ENCODE measurements around the gene ZFP28. TPM values are rescaled to one million over a fixed set of nuclear protein-coding genes. Genes with fewer than 3 reads are reported as not detected.

The ZFP28 gene
- total RNA-seq: 10.7 TPM

DNA sequence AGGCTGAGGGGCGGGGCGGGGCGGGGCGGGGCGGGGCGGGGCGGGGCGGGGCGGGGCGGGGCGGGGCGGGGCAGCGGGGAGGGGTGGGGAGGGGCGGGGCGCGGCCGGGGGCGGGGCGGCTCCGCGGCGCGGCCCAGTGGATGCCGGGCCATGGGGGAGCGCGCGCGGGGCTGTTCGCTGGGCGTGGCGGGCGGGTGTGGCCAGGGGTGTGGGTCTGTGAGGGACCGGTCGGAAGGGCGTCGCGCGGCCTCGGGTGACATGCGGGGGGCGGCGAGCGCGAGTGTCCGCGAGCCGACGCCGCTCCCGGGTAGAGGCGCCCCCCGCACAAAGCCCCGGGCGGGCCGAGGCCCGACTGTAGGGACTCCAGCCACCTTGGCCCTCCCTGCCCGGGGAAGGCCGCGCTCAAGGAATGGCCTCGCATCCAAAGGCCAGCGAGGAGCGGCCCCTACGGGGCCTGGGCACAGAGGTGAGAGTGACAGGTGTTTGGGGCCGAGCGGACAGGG lies at the start of gene ZFP28:
TSS of gene ZFP28 (plus strand) at position 188 of the 503 bp plus-strand sequence. CDS start at position 259, 71 bp downstream.
- peak; percentile 83 for DNase-seq (ENCODE audit: low spot score)

DNA sequence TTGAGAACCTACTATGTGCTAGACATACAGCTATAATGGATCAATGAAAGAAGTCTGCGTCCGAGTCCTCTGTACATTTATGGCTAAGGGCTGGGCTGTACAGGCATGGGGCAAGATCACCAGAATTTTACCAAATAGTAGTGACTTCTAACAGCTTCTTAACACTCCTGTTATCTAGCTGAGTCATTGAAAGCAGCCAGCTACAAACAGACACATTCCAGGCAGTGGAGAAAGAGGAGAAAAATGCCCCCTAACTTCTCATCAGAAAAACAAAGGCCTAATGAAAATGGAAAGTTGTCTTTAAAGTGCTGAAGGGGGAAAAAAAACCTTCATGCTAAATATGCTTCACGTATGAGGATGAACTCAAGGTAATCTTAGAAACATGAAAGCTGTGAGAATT lies 47.3 kb upstream of the ZFP28 start:
- DNase-seq (ENCODE audit: low spot score): no peak

DNA sequence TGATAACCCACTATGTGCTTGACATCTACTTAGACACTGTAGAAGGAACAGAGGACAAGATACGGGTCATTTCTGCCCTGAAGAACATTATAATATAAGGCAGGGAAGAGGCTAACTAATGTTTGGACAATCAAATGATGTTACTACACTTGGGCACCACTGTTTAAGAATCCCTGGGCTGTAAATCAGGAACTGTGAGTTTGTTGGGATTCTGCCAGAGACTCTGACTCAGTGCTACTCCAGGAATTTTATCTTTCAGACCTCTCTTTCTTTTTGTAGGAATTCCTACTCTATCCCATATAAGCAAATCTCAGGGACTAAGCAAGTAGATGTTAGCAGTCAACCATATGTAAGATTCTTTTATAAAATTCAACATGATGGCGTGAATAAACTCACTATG lies 34.2 kb upstream of the ZFP28 start:
- DNase-seq (ENCODE audit: low spot score): no peak

DNA sequence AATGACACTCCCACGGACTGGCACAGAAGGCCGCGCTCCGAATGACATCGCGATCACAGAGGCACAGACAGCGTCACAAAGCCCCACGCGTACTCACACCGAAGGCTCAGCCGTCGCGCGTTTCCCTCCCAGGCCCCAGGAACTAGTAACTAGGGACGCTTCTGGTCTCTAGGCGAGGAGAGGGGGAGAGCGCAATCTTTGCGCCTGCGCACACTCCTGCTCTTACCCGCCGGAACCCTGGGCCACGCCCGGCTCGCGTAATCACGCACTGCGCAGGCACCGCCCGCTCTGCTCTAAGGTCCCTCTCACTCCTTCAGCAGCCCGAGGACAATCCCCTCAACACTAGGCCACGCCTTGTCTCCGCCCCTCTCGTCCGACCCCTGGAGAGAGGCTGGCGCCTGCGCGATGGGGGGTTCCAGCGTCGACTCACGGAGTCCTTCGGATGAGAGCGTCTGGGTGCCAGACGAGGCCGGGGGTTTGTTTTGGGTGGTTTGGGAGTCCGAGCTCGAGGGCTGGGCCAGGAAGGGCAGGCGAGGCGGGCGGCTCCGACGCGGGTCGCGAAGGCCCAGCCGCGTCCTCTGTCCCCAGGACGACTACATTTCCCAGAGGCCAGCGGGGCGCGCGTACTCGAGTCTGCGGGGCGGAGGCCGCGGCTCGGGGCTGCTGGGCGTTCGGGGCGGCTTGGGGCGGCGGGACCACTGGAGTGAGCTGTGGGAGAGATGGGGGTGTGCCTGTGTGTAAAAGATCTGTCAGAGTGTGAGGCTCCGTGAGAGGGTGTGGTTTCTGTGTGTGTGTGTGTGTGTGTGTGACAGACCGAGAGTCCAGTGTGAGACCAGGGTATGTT lies 31.1 kb upstream of the ZFP28 start, which contains the start of gene ZNF471:
TSS of gene ZNF471 (plus strand) at position 410 of the 844 bp plus-strand sequence. CDS start 3,717 bp downstream, outside the sequence.
- peak; percentile 98 for DNase-seq (ENCODE audit: low spot score)

DNA sequence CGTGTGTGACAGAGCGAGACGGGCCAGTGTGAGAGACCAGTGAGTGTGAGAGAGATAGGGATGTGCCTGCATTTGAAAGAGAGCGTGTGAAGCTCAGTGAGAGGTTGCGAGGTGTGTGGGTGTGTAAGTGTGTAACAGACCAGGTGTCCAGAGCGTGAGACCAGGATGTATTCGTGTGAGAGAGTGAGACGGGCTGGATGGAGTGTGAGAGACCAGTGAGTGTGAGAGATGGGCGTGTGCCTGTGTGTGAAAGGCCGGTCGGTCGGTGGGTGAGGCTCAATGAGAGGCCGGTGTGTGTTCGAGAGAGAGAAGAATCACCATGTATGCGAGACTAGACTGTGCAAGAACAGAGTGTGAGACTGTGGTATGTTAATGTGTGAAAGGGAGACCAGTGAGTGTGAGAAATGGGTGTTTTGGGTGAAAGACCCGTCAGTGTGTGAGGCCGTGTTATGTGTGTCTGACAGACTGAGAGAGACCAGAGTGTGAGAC lies 30.4 kb upstream of the ZFP28 start:
- DNase-seq (ENCODE audit: low spot score): peak; percentile 42

DNA sequence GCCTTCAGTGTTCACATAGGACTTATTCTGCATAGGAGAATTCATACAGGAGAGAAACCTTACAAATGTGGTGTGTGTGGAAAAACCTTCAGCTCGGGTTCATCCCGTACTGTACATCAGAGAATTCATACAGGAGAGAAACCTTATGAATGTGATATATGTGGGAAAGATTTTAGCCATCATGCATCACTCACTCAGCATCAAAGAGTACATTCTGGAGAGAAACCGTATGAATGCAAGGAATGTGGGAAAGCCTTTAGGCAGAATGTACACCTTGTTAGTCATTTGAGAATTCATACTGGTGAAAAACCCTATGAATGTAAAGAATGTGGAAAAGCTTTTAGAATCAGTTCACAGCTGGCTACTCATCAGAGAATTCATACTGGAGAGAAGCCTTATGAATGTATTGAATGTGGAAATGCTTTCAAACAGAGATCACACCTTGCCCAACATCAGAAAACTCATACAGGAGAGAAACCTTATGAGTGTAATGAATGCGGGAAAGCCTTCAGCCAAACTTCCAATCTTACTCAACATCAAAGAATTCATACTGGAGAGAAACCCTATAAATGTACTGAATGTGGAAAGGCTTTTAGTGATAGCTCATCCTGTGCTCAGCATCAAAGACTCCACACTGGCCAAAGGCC lies 13.4 kb upstream of the ZFP28 start:
- no peak for DNase-seq (ENCODE audit: low spot score)

DNA sequence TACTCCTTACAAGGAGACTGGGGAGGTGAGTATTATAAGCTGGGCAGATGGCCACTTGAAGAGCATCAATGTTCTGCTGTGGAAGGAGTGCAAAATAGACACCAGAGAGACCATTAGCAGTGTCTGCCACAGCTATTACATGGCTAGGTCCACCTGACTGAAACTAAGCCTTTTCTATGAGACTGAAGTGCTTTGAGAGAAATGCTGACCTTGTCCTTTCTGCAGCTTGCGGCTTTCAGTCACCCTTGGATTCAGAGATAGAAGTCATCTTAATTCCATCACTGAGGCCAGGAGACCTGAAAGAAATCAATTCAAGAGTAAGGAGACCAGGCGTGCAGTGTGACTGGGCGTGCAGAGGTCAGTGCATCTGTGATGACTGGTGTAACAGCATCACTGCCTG lies 1.3 kb upstream of the ZFP28 start:
- DNase-seq (ENCODE audit: low spot score): no peak

DNA sequence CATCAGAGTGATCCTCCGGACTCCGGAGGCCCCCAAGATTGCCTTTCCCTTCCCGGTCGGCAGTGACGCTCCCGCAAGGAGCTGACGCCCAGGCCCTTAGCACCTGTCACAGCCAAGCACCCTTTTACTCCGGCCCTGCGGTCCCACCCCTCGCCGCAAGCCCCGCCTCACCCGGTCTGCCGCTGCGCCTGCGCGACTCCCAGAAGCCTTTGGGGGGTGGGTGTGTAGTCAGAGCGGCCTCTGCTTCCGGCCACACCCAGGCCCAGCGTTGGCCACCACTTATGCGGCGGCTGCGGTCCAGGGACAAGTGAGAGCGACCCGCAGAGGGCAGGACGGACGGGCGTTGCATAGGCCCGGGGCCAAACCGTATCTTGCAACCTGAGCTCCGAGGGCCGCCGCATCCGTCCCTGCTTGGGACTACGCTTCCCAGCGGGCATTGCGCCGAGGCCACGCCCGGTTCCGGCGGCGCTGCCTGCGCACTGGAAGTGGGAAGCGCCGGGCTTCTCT lies 441 bp upstream of the ZFP28 start:
- peak; percentile 93 for DNase-seq (ENCODE audit: low spot score)

DNA sequence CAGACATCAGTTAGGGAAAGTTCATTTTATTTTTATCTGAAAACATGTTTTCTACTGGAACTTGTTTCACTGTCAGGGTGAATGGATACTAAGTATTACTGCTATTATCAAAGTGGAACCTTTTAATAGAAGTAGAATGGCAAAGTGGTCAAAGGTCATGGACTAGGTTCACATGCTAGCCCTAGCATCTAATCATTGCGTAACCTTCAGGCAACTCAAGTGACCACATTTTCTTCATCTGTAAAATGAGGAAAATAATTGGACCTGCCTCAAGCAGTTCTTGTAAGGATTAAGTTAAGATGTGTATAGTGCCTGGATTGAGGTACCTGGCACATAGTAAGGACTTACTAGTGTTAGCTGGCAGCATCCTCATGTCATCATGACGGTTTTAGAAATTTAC lies 5.0 kb downstream of the ZFP28 start:
- no peak for DNase-seq (ENCODE audit: low spot score)

DNA sequence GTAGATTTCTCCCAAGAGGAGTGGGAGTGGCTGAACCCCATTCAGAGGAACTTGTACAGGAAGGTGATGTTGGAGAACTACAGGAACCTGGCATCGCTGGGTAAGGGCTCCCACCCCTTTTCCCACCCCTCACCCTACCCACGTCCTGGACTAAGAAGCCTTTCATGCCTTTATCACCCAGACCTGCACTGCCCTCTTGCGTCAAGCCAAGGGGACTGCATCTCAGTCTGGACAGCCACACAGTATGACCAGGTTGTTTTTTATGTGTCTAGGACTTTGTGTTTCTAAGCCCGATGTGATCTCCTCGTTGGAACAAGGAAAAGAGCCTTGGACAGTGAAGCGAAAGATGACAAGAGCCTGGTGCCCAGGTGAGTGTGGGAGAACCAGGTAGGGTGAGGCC lies 8.8 kb downstream of the ZFP28 start:
- no peak for DNase-seq (ENCODE audit: low spot score)

DNA sequence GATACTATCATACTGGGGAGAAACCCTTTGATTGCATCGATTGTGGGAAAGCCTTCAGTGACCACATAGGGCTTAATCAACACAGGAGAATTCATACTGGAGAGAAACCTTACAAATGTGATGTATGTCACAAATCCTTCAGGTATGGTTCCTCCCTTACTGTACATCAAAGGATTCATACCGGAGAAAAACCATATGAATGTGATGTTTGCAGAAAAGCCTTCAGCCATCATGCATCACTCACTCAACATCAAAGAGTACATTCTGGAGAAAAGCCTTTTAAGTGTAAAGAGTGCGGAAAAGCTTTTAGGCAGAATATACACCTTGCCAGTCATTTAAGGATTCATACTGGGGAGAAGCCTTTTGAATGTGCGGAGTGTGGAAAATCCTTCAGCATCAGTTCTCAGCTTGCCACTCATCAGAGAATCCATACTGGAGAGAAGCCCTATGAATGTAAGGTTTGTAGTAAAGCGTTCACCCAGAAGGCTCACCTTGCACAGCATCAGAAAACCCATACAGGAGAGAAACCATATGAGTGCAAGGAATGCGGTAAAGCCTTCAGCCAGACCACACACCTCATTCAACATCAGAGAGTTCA lies 15.6 kb downstream of the ZFP28 start:
- no peak for DNase-seq (ENCODE audit: low spot score)

DNA sequence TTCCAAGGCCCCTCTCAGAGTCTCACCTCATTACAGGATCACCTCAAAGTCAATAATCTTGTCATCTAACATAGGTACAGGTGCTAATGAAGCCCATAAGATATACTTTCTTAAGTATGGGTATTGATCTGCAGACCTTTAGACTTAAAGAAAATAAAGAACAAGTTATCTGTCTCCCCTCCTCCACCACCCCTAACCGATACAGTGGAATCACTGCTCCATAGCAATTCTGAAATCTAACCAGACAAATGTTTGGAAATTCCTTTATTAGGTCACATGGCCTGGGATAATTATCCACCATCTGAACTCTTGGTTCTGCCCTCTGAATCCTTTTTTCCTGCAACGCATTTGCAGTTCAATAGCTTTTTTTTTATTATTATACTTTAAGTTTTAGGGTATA lies 24.0 kb downstream of the ZFP28 start:
- no peak for DNase-seq (ENCODE audit: low spot score)

DNA sequence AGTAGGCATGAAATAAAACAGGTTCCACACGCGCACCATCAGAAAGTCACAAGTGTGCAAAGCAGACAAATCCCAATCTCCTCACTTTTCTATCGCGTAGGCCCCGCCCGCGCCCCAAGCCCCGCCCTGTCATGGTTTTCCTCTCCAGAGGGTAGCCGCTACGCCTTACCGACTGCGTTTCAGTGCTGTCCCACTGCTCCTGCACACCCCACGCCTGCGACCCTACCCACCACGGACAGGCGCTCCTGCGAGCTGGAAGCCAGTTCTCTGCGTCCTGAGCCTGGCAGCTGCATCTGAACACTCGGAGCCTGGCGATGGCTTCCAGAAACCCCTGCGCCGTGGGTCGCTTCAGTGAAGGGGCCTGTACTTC lies 28.1 kb downstream of the ZFP28 start:
- peak; percentile 58 for DNase-seq (ENCODE audit: low spot score)

DNA sequence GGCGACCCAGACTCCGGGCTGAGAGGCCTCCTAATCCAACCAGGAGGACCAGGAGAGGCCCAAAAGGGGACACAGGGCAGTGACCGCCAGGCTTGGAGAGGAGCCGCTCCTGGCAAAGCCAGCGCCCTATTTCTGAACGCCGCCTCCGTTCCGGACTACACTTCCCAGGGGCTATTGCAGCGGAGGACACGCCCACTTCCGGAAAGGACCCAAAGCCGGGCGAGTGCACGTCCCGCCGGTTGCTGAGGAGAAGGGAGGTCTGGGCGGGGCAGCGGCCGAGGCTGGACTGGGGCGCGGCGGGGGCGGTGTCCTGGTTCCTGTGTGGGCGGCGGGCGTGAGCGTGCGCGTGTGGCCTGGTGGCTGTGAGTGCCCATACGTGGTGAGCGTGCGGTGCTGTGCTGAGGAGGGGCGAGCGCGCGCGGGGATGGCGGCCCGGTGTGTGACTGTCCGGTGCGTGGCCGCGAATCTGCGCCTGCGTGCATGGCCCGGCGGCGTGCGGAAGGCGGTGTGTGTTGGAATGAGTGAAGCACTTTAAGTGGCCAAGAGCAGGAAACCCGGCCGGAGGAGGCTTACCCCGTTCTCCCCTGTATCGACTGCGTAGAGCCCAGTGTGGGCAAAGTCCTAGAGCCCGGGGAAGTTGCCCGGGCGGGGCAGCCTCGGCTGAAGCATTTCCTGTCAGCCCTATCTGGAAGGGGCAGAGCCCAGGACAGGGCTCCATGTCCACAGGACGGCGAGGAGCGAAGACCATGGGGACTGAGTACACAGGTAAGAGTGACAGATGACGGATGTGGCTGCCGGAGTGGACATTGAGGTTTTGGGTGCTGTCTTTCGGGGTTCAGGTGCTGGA lies 28.7 kb downstream of the ZFP28 start, which contains the start of gene ZNF470:
TSS of gene ZNF470 (plus strand) at position 195 of the 847 bp plus-strand sequence. CDS start 2,844 bp downstream, outside the sequence.
- peak; percentile 97 for DNase-seq (ENCODE audit: low spot score)

DNA sequence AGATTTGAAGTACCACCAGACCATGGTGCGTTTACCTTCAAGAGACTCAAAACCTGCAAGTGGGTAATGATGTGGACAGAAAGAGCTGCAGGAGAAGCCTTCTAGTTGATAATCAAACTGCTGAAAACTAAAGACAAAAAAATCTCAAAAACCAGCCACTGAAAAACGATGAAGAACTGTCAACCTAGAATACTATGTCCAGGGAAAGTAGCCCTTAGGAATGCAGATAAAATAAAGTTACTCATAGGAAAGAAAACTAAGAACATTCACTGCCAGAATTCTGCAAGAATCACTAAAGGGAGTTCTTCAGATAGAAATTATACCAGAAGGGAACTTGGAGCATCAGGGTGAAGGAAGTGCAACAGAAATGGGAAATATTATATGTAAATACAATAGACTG lies 33.8 kb downstream of the ZFP28 start:
- DNase-seq (ENCODE audit: low spot score): no peak

DNA sequence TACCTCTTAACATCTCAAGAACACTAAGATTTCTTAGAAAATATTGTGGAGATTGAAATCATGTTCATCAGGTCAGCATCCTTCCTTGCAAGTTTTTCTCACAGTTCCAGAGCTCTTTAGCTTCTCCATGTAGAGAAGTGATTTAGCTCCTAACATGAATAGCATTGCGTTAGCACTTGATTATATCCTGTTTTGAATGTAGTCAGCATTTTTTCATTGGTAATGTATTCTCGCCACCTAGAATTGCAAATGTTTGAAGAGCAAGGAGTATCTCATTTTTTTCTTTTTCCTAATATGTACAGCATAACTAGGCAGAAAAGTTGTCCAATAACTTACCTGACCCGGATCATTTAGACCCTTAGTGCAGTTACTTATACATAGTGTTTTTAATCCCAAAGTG lies 35.2 kb downstream of the ZFP28 start:
- no peak for DNase-seq (ENCODE audit: low spot score)

DNA sequence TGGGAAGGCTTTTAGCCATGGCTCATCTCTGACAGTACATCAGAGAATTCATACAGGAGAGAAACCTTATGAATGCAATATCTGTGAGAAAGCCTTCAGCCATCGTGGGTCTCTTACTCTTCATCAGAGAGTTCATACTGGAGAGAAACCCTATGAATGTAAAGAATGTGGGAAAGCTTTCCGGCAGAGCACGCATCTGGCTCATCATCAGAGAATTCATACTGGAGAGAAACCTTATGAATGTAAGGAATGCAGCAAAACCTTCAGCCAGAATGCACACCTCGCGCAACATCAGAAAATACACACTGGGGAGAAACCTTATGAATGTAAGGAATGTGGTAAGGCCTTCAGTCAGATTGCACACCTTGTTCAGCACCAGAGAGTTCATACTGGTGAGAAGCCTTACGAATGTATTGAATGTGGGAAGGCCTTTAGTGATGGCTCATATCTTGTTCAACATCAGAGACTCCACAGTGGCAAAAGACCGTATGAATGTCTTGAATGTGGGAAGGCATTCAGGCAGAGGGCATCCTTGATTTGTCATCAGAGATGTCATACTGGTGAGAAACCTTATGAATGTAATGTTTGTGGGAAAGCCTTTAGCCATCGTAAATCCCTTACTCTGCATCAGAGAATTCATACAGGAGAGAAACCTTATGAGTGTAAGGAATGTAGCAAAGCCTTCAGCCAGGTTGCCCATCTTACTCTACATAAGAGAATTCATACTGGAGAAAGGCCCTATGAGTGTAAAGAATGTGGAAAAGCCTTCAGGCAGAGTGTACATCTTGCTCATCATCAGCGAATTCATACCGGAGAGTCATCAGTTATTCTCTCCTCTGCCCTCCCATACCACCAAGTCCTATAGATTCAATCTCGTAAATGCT lies 39.2 kb downstream of the ZFP28 start:
- DNase-seq (ENCODE audit: low spot score): no peak

DNA sequence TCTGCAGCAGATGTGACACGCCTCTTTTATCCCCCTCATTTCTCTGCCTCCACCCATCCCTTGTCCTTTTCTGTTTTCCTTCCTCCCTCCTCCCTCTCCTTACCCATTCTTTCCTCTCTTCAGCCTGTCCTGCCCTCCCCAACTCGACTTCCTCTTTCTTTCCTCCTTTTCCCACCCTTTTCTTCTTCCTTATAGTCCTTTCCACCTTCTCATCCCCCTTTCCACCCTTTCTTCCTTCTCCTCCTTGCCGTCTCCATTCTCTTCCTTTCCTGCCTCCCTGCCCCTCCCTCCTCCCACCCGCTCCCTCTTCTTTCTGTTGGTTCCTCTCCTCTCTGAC lies 55.7 kb downstream of the ZFP28 start:
- DNase-seq (ENCODE audit: low spot score): no peak

DNA sequence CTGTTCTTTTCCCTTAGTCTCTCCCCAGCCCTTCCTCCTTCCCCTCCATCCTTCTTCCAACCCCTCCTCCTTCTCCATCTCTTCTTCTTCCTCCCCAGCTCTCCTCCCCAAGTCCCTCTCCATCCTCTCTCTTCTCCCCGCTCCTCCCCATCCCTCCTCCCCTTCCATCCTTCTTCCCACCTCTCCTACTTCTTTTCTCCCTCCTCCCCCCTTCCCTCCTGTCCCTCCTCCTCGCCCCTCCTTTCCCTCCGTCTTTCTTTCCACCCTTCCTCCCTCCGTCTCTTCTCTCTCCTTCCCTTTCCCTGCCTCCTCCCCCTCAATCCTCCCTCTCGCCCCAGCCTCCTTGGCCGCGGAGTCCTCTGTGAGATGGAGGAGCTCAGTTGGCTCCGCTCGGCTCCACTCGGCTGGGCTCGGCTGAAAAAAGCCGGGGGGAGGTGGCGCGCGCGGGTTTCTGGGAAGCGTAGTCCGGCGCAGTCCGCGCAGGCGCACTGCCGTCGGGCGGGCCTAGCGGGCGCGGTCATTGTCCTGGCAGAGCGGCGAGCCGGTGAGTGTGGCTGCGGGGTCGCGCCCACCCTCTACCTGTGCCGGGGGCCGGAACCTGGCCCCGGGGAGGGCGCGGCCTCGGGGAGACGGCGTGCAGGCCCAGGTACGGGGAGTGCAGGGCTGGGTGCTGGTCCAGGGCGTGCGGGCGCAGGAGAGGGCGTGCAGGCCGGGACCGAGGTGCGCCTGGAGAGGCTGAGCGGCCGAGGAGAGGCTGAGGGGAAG lies 56.2 kb downstream of the ZFP28 start, which contains the start of gene ZNF71:
TSS of gene ZNF71 (plus strand) at position 520 of the 765 bp plus-strand sequence. CDS start 6,257 bp downstream, outside the sequence.
- peak; percentile 92 for DNase-seq (ENCODE audit: low spot score)
